HEK293T (cell line): ENCODE results near the gene CAMKMT.

ENCODE experiments used
- BHLHE40 ChIP-seq: fragments of 450-650 bp; IDR thresholded peaks from 2 replicates; pipeline ENCODE4 v1.6.1; 2016; ENCODE audit warnings: mild to moderate bottlenecking, moderate library complexity, borderline replicate concordance
- CTBP1 ChIP-seq: fragments of 450-650 bp; IDR thresholded peaks from 2 replicates; pipeline ENCODE4 v1.6.1; 2016; ENCODE audit warnings: borderline replicate concordance
- ELF4 ChIP-seq: fragments of 450-650 bp; IDR thresholded peaks from 2 replicates; pipeline ENCODE4 v1.6.1; 2017; ENCODE audit warnings: antibody characterized with exemption
- FOXA1 ChIP-seq: fragments of 450-650 bp; IDR thresholded peaks from 2 replicates; pipeline ENCODE4 v1.6.1; 2016; ENCODE audit warnings: mild to moderate bottlenecking
- FOXK2 ChIP-seq: fragments of 450-650 bp; IDR thresholded peaks from 2 replicates; pipeline ENCODE4 v1.6.1; 2016; ENCODE audit warnings: mild to moderate bottlenecking
- FOXM1 ChIP-seq: fragments of 450-650 bp; IDR thresholded peaks from 2 replicates; pipeline ENCODE4 v1.6.1; 2017; ENCODE audit warnings: mild to moderate bottlenecking, borderline replicate concordance
- HDGF ChIP-seq: fragments of 450-650 bp; IDR thresholded peaks from 2 replicates; pipeline ENCODE4 v1.6.1; 2017; ENCODE audit warnings: antibody characterized with exemption, borderline replicate concordance
- L3MBTL2 ChIP-seq: fragments of 450-650 bp; conservative IDR thresholded peaks from 2 replicates; pipeline ENCODE4 v1.6.1; 2016; ENCODE audit warnings: mild to moderate bottlenecking
- LEF1 ChIP-seq: fragments of 450-650 bp; IDR thresholded peaks from 2 replicates; pipeline ENCODE4 v1.6.1; 2017; ENCODE audit warnings: mild to moderate bottlenecking, borderline replicate concordance
- SP1 ChIP-seq: fragments of 450-650 bp; IDR thresholded peaks from 2 replicates; pipeline ENCODE4 v1.6.1; 2017
- SUZ12 ChIP-seq: fragments of 450-650 bp; IDR thresholded peaks from 2 replicates; pipeline ENCODE4 v1.6.1; 2016; ENCODE audit warnings: mild to moderate bottlenecking
- TARDBP ChIP-seq: fragments of 450-650 bp; IDR thresholded peaks from 2 replicates; pipeline ENCODE4 v1.6.1; 2016

- TF ChIP-seq BHLHE40 = no peak
- no peak for TF ChIP-seq SP1
- no peak for TF ChIP-seq TARDBP
- TF ChIP-seq FOXA1 = no peak
- TF ChIP-seq FOXK2 = no peak
- TF ChIP-seq L3MBTL2 = no peak
- TF ChIP-seq SUZ12 = no peak
- TF ChIP-seq FOXM1 = no peak
- no peak for TF ChIP-seq ELF4
- TF ChIP-seq CTBP1 = no peak
- TF ChIP-seq LEF1 = no peak
- TF ChIP-seq HDGF = no peak
Measured at GRCh38 chr2:44758591-44758990, 396.8 kb downstream of the CAMKMT start.
